Activated CD8-positive, alpha-beta memory T cell treated with anti-CD3 and anti-CD28 coated beads, Interleukin-2, amount 50 U/mL, for 24 hours (primary cell): Measurements from ENCODE around the gene CEMIP2.

Source experiments
- DNase-seq: peaks from one replicate; pipeline ENCODE4 v3.0.0-alpha.2; 2020; ENCODE audit errors: extremely low read depth

The CEMIP2 gene

DNA sequence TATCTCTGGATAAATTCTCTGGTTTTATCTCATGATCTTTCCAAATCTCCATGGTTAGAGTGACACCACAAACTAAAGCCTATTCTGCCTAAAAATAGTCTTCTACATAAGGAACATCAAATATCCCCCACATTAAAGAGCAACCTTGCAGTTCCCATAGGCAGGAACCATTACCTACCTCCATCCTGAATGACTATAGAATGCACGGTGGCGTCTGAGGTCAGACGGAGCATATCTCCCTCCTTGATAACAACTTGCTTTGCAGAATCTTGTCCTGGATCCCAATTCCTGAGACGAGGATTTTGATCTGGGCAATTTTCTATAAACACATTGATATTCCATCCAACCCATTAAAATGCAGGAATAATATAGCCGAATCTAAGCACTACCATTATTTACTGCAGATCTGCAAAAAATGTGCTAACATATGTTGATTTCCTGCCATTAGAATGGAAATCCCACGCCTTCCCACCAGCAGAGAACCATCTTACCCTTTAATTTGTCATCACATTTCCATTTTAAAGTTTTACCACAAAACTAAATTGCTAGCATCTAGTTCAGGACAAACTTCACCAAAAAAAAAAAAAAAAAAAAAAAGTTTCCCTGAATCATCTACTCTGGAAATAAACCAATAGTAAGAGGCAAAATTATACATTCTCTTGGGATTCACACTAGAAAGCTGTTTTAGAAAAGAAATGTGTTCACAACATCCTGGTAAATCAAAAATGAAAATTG, 22.1 kb downstream of the CEMIP2 start:
- no peak for DNase-seq

DNA sequence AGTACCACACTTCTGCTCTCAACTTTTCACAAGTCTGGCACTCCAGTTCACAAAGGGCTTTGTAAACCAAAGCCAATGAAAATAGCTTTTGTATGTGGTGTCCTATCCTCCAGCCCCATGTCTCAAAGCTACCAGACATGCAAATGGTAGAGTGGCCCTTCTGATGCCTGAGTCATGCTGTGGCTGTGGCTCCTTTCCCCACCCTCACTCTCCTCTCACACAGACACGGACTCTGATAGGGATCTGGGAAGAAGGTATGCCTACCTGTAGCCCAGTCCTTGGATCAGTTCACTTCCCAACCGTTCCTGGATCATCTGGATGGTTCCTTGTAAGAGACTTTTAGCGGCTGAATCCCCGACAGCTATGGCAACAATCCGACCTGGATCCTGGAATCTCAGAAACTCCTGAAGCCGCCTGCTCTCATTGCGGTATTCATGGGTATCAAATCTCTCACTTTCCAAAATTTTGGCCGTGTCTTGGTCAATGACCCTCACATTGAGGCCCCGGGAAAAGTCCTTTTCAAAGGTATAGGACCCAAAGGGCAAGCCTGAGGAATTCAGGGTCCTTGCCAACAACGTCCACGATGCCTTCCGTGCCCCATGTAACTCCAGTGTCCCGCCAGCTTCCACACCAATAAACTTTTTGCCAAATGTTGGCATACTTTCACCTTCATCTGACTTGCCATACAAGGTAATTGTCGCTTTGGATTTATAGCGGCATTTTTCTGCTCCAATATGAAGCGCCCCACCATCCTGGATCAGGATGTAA, 23.4 kb downstream of the CEMIP2 start:
- DNase-seq = no peak

DNA sequence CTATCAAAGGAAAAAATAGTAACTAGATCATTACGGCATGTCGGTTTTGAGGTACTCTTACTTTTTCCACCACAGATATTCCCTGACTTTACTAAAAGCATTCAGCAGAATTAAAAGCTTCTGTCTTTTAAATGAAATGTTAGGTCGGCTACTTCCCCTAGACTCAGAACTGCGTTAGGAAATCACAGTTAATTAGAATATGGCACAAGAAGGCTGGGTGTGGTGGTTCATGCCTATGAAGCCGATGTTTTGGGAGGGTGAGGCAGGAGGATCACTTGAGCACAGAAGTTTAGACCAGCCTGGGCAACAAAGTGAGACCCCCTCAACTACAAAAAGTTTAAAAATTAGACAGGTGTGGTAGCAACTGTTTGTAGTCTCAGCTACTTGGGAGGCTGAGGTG, 24.4 kb downstream of the CEMIP2 start:
- no peak for DNase-seq

DNA sequence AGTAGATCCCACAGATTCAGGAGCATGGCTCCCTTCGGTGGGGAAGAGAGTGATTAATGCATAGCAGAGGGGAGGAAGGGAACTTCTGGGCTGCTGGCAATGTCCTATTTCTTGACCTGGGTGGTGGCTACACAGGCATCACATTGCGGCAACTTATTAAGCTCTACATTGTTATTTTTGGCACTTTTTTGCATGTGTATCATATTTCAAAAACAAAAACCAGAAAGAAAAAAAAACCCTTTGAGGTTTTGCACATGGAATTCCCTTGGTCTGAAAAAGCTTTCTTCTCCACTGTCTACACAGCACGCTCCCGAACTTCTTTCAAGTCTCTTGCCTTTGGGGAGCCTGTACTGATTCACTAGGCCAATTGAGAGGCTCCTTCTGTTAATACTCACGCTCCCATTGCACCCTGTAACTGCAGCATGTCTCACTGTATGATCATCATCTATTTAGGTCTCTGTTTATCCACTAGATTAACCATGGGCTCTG, 25.1 kb downstream of the CEMIP2 start:
- DNase-seq = no peak

DNA sequence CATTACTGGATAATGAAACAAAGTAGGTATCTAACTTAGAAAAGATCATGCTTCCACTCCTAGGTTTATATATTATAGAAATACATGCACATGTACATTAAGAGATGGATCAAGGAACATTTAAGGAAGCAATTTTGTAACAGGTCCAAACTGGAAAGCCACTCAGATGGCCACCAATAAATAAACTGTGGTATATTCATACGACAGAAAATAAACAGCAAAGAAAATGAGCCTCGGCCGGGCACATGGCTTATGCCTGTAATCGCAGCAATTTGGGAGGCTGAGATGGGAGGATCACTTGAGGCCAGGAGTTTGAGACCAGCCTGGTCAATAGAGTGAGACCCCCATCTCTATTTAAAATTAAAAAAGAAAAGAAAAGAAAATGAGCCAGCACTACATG, 25.6 kb downstream of the CEMIP2 start:
- no peak for DNase-seq

DNA sequence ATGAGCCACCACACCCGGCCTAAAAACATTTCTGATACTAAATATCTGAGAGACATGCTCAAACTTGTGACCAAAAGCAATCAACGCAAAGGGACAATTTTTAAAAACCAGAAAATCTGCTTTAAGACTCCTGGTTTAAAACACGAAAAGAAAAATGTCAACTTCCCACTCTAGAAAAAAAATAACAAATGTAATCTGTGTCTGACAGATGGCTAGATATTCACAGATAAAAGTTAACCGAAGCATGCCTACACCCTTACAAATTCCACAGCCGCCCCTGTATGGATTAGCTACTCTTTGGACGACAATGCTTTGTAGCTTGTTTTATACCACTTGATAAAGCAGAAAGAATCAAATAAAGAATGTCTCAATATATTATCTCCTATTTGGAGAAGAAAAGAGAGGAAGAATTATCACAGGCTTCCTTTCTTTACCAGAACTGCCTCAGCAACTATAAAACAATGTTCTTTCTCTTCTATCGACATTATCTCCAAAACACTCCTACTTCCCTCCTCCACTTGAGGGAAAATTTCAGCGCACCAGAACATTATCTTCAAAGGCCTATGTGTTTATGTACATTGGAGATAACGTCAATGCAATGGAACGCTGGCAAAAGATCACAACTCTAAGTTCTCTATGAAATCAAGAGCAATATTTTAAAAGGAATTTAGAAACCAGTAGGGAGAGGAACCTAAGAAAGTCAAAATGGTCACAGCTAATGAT, 26.2 kb downstream of the CEMIP2 start:
- DNase-seq = no peak

DNA sequence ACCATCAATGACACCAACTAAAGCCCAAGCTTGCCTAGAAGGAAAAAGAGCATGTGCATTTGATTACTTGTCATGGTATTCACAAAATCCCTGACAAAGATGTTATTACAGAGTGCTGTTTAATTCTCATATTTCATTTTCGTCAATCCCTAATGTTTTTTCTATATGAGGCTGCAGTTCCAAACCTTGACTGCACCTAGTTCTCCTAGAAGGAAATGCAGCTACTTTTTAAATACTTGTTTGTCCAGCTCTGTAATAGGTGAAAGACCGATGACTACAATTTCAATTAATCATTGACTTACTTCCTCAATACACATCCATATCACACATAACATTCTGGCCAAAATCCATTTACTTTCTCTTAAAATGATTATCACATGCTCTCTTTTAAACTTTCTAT, 28.1 kb downstream of the CEMIP2 start:
- no peak for DNase-seq

DNA sequence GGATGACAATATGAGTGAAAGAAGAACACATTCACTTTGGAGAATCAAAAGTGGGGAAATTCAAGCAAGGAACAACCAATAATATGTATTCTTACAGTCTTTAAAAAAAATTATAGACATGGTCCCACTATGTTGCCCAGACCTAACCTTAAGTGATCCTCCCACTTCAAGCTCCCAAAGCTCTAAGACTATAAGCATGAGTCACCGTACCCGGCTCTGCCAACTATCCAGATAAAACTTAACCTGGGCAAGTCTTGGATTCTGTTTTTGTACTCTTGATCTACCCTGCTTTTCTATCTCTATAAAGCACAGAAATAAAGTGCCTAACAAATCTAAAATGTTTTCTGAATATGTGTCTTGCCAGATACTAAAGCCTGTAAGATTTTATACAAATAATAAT, 30.9 kb downstream of the CEMIP2 start:
- DNase-seq = no peak

DNA sequence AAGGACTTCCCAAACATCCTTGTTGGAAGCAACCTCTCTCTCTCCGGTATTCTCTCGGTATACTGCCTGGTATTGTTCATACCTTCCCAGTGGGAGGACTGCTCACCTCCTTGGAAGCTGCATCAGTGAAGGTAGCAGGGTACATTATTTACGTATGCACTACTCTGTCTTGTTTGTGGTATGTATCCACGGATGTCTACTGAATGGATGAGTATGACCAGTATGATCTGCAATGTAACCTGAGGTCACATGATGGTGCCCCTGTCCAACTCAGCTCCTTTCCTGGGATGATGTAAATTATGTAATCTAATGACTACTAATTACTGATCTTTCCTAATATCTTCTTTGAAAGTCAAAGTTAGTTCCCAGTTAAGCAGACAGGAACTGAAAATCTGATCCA, 32.1 kb downstream of the CEMIP2 start:
- DNase-seq = no peak

DNA sequence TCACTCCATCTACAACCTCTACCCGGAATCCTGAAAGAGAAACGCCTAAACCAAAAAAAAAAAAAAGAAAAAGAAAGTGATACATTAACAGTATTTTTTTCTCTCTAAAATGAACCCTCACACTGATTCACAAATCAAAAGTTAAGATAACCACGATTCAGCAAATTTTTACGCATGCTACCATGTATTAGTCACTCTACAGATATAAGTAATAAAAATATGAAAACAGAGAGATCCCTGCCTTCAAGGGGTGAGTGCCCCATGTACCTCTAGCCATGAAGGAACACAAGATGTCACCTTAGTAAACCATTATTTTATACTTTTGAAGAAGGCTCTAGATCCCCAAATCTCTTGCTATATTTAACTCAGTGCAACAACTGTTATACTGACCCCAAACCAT, 33.4 kb downstream of the CEMIP2 start:
- DNase-seq = no peak

DNA sequence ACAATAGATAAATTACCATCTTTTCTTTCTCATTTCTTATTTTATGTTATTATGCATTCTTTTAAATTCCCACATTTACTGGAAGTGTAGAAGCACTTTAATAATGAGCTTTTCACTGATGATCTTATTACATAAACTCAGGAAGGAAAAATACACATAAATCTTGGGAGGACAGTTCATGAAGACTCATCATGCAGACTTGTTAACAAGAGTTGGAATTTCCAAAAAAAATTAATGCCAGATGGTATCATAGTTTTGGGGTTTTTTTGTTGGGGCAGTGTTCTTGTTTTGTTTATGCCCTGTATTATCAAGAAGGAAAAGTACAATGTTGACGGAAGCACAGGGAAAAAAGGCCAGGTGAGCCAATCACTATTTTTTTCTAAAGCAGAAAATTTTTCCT, 35.1 kb downstream of the CEMIP2 start:
- DNase-seq = no peak

DNA sequence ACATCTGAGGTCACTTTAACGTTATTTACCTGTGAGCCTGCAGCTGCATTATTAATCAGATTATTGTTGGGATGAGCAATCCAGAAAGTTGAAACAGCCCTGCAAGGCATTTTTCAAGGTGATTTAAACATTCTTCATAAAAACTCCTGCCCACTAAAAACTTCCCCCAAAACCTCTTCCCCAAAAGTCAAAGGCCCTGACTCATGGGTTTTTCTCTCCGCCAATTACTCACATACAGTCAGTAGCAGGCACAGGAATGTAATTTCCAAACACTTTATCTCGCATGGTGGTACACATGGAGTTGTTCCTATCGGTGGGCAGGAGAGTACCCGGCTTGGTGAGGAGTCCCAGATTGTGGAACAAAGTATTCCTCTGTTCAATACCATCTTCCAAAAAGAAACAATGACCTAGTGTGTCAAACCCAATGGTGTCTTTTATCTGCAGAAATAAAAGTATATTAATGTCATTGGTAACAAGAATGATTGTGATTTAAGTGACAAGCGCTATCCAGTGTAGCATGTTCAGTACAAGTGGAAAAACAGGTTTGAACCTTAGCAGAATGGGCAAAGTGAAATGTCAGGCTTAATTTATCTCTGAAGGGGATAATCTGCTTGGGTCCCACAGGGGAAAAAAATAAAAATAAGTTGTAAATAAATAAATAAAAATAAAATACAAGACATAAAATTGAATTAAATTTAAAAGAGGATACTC, 38.3 kb downstream of the CEMIP2 start:
- no peak for DNase-seq

DNA sequence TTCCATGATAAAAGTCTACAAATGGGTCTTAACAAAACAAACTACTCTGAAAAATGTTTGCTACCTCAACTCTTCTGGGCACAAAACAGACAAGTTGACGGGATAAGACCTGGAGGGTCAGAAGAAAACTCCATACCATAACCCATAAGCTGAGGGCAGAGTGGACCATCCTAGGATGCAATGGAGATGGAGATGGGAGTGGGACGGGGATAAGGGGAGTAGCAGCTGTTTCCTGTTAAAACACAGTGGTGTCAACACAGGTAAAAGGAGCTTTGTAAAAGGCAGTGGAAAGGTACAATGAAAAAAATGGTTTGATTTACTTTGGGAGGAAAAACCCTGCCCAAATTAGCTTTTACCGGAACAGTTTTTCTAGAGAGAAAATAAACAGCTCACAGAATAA, 41.6 kb downstream of the CEMIP2 start:
- no peak for DNase-seq

DNA sequence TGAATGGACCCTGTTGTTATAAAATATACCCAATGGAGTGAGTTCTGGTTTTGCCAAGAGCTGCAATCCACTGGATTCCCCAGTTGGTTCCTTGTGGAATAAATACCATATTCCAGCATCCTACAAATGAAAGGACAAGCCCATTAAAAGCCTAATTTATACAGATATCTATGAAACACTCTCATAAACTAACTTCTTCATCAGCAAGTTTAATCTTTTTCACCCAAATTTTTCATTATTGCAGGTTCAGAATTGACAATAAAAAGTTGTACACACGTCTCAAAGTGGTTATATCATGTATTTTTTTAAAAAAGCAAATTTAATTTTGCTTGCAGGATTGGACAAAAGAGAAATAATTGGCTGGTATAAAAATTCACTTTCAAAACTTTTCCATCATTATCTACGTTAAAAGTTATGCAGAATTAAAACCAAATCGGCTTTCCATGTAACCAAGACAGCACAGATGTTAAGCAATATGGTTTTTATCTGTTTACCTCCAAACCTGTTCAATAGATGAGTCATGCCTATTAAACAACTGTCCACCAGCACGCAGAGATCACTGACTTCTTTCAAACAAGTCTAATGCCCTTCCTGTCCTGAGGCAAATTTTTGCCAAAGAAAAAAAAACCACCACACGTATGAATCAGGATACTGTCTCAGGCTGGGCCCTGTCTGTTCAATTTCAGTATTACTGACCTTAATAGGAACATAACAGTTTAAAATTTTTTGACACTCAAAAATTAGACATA, 42.5 kb downstream of the CEMIP2 start:
- no peak for DNase-seq

DNA sequence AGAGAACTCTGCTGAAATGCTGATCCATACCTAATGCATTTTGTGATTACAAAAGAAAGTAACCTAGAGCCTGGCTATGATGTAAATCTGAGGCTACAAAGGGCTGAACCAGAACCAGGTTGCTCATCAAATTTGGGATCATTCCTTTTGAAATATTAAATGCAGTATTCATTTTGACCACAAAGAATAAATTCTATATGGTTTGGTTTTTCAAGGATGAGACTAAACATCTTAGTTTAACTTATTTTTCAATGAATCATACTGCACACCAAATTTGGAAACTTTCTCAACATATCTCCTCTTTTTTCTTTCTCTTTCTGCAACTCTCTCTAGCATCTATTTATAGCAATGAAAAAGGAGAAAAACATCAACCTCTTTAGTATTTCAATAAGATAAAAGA, 46.5 kb downstream of the CEMIP2 start:
- DNase-seq = no peak

DNA sequence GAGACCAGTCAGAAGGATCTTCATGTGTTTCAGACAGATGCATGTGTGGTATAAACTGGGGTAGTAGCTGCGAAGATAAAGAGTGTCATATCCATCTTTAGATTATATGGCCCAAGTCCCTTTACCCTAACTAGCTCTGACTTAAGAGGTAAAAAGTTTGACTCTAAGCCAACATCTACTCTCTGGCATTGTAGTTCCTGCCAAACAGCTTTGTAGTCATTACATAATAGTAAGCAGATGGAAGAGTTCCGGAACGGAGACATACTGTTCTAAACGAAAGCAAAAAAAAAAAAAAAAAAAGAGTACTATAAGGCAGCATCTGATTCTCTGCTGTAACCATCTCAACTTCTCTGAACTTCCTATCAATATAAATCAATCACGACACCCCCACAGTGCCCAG, 48.8 kb downstream of the CEMIP2 start:
- no peak for DNase-seq

DNA sequence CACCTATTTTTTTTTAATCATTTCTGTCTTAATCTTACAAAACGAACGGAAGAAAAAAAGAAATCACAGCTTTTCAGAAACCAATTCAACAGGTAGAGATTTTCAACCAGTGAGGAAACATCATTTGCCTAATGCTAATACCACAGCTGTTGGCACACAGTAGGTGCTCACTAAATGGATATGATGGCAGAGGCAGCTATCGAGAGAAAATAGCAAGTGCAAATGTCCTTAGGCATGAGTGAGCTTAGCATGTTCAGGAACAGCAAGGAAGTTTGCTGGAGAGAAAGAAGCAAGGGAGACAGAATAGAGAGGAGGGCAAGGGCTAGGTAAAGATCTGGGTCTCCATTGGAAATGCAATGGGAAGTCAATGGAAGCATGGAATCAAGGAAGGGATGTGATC, 49.2 kb downstream of the CEMIP2 start:
- no peak for DNase-seq

DNA sequence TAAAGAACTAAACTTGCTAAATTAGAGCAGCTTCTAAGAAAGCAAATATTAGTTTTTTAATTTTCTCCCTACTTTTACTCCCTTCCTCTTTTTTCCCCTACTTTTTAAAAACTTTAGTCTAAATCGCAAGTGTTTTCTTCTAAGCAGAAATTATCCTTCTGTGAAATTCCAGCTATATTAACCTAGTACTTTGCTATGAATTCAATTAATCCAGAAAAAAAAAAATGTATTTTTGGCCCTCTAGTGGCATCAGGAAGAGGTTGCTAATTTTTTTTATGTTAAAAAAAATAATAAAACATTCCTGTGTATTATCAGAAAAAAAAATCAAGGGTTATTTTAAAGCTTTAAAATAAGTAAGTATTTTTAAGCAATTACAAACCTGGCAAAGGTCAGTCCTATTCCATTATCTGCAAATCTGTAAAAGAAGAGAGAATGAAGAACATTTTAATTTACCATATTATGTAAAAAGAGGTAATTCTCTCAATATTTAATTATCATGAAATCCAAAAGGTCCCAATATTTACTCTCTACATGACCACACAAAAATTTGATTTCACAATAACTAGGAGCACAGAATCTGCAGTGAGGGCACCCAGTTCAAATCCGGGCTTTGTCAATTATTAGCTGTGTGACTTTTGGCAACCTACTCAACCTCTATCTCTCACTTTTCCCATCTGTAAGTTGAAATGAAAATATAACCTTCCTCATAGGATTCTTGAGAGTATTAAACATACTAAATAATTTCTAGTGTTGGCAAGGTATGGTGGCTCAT, 52.0 kb downstream of the CEMIP2 start:
- no peak for DNase-seq

DNA sequence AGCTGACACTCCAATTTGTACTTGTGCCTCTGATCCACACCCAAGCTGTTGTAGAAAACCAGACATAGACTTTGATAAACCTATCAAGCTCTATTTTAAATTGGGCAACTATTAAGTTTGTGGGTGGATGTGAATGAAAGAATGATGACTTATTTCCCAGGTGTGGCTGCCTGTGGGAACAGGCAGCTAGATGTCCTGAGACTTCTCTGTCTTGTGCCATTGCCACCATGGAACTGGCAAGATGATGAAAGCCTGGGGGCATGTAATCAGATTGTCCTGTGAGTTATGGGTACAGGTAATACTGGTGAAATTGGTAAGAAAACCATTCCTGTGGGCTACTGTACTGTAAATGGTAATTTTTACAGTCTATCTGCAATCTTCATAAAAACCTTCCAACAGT, 57.5 kb downstream of the CEMIP2 start:
- DNase-seq = no peak

DNA sequence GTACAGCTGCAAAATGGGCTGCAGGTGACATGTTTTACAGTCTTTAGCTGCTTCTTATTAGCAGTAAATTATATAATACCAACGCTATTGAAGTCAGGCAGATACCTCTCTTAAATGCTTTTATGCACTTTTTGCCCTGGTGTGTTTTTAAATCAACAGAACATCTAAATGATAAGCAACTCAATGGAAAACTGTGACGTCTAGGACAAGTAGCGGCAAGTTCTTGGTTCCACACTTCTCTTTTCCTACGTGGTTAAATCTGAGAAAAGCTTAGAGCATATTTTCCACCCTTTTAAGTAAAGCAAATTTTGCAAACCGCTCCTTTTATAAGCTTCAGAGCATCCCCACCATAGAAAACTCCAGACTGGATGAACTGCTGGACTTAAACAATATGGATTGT, 58.1 kb downstream of the CEMIP2 start:
- no peak for DNase-seq

DNA sequence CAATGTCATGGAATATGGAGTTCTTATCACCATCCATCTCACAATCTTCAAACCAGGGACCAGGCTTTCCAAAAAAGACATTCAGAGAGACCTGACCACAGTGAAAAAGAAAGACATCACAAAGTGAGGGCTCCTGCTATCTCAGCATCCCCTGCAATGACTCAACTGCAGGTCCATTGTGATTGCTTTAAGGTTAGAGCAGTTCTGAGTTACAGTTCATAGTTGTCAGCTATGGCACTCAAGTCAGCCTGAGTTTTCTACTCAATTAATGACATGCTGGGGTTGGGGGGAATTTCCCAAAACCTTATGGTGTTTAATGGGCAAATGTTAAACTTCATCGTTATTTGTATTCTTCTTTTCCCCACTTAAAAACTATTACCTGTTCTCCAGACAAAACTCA, 58.9 kb downstream of the CEMIP2 start:
- DNase-seq = no peak
